ENCODE measurements around the gene CCDC158.

The CCDC158 gene

GRCh38 chr4:76279462-76279861 lies 141.5 kb downstream of the CCDC158 start:
- H3K4me3 ChIP-seq (replicated peaks; ENCODE audit: low read depth, low read length): no peak overlapping the region
- DNase-seq (ENCODE audit: low read depth): no peak
- no peak for TF ChIP-seq CTCF (IDR thresholded peaks at IDR 0.05; ENCODE audit: low read length, missing control alignments)

- no peak for TF ChIP-seq CTCF (IDR thresholded peaks at IDR 0.05; ENCODE audit: low read length, missing control alignments)
- DNase-seq (ENCODE audit: low read depth): no peak
- no peak overlapping the region for H3K4me3 ChIP-seq (replicated peaks; ENCODE audit: low read depth, low read length)
Measured at GRCh38 chr4:76278583-76278982, 142.4 kb downstream of the CCDC158 start.

- TF ChIP-seq CTCF (IDR thresholded peaks at IDR 0.05; ENCODE audit: low read length, missing control alignments): no peak
- no peak for DNase-seq (ENCODE audit: low read depth)
- no peak overlapping the region for H3K4me3 ChIP-seq (replicated peaks; ENCODE audit: low read depth, low read length)
Measured at GRCh38 chr4:76277667-76278066, 143.3 kb downstream of the CCDC158 start.

- DNase-seq (ENCODE audit: low read depth): no peak
- H3K4me3 ChIP-seq (replicated peaks; ENCODE audit: low read depth, low read length): no peak overlapping the region
- TF ChIP-seq CTCF (IDR thresholded peaks at IDR 0.05; ENCODE audit: low read length, missing control alignments): no peak
Measured at GRCh38 chr4:76276813-76277212, 144.1 kb downstream of the CCDC158 start.

- DNase-seq (ENCODE audit: low read depth): no peak
- H3K4me3 ChIP-seq (replicated peaks; ENCODE audit: low read depth, low read length): no peak overlapping the region
- TF ChIP-seq CTCF (IDR thresholded peaks at IDR 0.05; ENCODE audit: low read length, missing control alignments): no peak
Measured at GRCh38 chr4:76275486-76276124, 145.3 kb downstream of the CCDC158 start.

GRCh38 chr4:76272999-76273398 lies 147.9 kb downstream of the CCDC158 start:
- DNase-seq (ENCODE audit: low read depth): no peak
- TF ChIP-seq CTCF (IDR thresholded peaks at IDR 0.05; ENCODE audit: low read length, missing control alignments): no peak
- no peak overlapping the region for H3K4me3 ChIP-seq (replicated peaks; ENCODE audit: low read depth, low read length)

- H3K4me3 ChIP-seq (replicated peaks; ENCODE audit: low read depth, low read length): no peak overlapping the region
- no peak for TF ChIP-seq CTCF (IDR thresholded peaks at IDR 0.05; ENCODE audit: low read length, missing control alignments)
- no peak for DNase-seq (ENCODE audit: low read depth)
Measured at GRCh38 chr4:76272582-76272981, 148.4 kb downstream of the CCDC158 start.

Data from fibroblast of pulmonary artery (primary cell).